Endothelial cell of umbilical vein (primary cell): ENCODE data around the gene STAB2.

Experiments
- POLR2A ChIP-seq: IDR thresholded peaks from 2 replicates; pipeline ENCODE4 v1.6.1; 2012; ENCODE audit warnings: low read depth, mild to moderate bottlenecking, control low read depth, low read length
- POLR2AphosphoS5 ChIP-seq: IDR thresholded peaks from 2 replicates; pipeline ENCODE4 v1.6.1; 2012; ENCODE audit warnings: low read depth, mild to moderate bottlenecking, control low read depth, low read length, moderate library complexity; ENCODE audit not compliant: insufficient read depth
- TF ChIP-seq, protein P1 (sequence below), 2 donors: IDR thresholded peaks; 1 replicate in 1 of 2; 2 replicates in 1 of 2; pipeline ENCODE4 v1.5.1; 2011; ENCODE audit warnings: low read length in 2 of 2, mild to moderate bottlenecking in 2 of 2, moderate library complexity in 2 of 2, control low read depth in 1 of 2, inconsistent platforms in 1 of 2, low read depth in 1 of 2; ENCODE audit not compliant: insufficient read depth in 1 of 2; ENCODE audit errors: extremely low read depth in 1 of 2

- TF ChIP-seq POLR2AphosphoS5 (no peak), POLR2A (no peak)
- TF ChIP-seq, protein P1, sequence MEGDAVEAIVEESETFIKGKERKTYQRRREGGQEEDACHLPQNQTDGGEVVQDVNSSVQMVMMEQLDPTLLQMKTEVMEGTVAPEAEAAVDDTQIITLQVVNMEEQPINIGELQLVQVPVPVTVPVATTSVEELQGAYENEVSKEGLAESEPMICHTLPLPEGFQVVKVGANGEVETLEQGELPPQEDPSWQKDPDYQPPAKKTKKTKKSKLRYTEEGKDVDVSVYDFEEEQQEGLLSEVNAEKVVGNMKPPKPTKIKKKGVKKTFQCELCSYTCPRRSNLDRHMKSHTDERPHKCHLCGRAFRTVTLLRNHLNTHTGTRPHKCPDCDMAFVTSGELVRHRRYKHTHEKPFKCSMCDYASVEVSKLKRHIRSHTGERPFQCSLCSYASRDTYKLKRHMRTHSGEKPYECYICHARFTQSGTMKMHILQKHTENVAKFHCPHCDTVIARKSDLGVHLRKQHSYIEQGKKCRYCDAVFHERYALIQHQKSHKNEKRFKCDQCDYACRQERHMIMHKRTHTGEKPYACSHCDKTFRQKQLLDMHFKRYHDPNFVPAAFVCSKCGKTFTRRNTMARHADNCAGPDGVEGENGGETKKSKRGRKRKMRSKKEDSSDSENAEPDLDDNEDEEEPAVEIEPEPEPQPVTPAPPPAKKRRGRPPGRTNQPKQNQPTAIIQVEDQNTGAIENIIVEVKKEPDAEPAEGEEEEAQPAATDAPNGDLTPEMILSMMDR (IDR thresholded peaks at IDR 0.05; ENCODE audit: extremely low read depth in 1 of 2, insufficient read depth in 1 of 2, low read depth in 1 of 2, low read length in 2 of 2), result no peak
Measured at GRCh38 chr12:103640831-103641230, 53.8 kb downstream of the STAB2 start.
